ENCODE measurements around the gene FANCM.
"Not testable (repeated sequence)": the region's sequence is repeated elsewhere in the genome, so short reads cannot be mapped to it uniquely, and the experiment has no call there.

Gene FANCM

GRCh38 chr14:45145214-45145613 lies 9.5 kb downstream of the FANCM start:
- no peak for DNase-seq

- no peak for DNase-seq
Measured at GRCh38 chr14:45149602-45150001, 13.9 kb downstream of the FANCM start.

- DNase-seq: no peak
Measured at GRCh38 chr14:45150386-45150890, 14.7 kb downstream of the FANCM start.

- DNase-seq: no peak
Measured at GRCh38 chr14:45156067-45156466, 20.3 kb downstream of the FANCM start.

- no peak for DNase-seq
Measured at GRCh38 chr14:45169906-45170305, 34.2 kb downstream of the FANCM start.

- no peak for DNase-seq
Measured at GRCh38 chr14:45177076-45177475, 41.3 kb downstream of the FANCM start.

- no peak for DNase-seq
Measured at GRCh38 chr14:45181329-45181728, 45.6 kb downstream of the FANCM start.

- no peak for DNase-seq
Measured at GRCh38 chr14:45181806-45182205, 46.1 kb downstream of the FANCM start.

- no peak for DNase-seq
Measured at GRCh38 chr14:45185100-45185814, 49.5 kb downstream of the FANCM start.

- no peak for DNase-seq
Measured at GRCh38 chr14:45194964-45195363, 59.2 kb downstream of the FANCM start.

GRCh38 chr14:45198551-45198950 lies 62.8 kb downstream of the FANCM start:
- DNase-seq: no peak

GRCh38 chr14:45199230-45199629 lies 63.5 kb downstream of the FANCM start:
- DNase-seq: no peak

GRCh38 chr14:45201905-45202304 lies 66.2 kb downstream of the FANCM start:
- DNase-seq: peak in 1 of 2 donors; percentile 11

GRCh38 chr14:45204241-45204640 lies 68.5 kb downstream of the FANCM start:
- no peak for DNase-seq

GRCh38 chr14:45210159-45210558 lies 74.4 kb downstream of the FANCM start:
- DNase-seq: no peak

GRCh38 chr14:45211295-45211694 lies 75.6 kb downstream of the FANCM start:
- no peak for DNase-seq

- DNase-seq: no peak
Measured at GRCh38 chr14:45212231-45212630, 76.5 kb downstream of the FANCM start.

- not testable (repeated sequence) for DNase-seq
Measured at GRCh38 chr14:45213716-45214115, 78.0 kb downstream of the FANCM start.

- DNase-seq: not testable (repeated sequence)
Measured at GRCh38 chr14:45214341-45214740, 78.6 kb downstream of the FANCM start.

GRCh38 chr14:45222485-45223262 lies 86.9 kb downstream of the FANCM start:
- no peak for DNase-seq

GRCh38 chr14:45227566-45227965 lies 91.8 kb downstream of the FANCM start:
- DNase-seq: no peak

- no peak for DNase-seq
Measured at GRCh38 chr14:45238988-45239387, 103.3 kb downstream of the FANCM start.

GRCh38 chr14:45242706-45243105 lies 107.0 kb downstream of the FANCM start:
- no peak for DNase-seq

- no peak for DNase-seq
Measured at GRCh38 chr14:45246151-45246550, 110.4 kb downstream of the FANCM start.
